Measurements from ENCODE around the gene DCAF15. TPM values are rescaled to one million over a fixed set of nuclear protein-coding genes. Genes with fewer than 3 reads are reported as not detected.
"Not testable (repeated sequence)": the region's sequence is repeated elsewhere in the genome, so short reads cannot be mapped to it uniquely, and the experiment has no call there.

The DCAF15 gene
- 79.0 TPM for polyA plus RNA-seq (2012; ENCODE audit: insufficient read depth, insufficient read length)

- peak; percentile 100 for DNase-seq (ENCODE audit: low read depth, low spot score)
- H3K4me3 ChIP-seq (ENCODE audit: low read length): peak within 1 kb of the TSS; percentile 85
Observed at GRCh38 chr19:13952154-13952930, at the start of gene DCAF15. Gene DCAF15, plus strand, starts transcription at chr19:13952509. Its CDS starts 4 bp downstream, at chr19:13952513.

GRCh38 chr19:13902993-13903555, 49.2 kb upstream of the DCAF15 start:
- no peak overlapping the region for H3K4me3 ChIP-seq (ENCODE audit: low read length)
- peak; percentile 61 for DNase-seq (ENCODE audit: low read depth, low spot score)

DNA sequence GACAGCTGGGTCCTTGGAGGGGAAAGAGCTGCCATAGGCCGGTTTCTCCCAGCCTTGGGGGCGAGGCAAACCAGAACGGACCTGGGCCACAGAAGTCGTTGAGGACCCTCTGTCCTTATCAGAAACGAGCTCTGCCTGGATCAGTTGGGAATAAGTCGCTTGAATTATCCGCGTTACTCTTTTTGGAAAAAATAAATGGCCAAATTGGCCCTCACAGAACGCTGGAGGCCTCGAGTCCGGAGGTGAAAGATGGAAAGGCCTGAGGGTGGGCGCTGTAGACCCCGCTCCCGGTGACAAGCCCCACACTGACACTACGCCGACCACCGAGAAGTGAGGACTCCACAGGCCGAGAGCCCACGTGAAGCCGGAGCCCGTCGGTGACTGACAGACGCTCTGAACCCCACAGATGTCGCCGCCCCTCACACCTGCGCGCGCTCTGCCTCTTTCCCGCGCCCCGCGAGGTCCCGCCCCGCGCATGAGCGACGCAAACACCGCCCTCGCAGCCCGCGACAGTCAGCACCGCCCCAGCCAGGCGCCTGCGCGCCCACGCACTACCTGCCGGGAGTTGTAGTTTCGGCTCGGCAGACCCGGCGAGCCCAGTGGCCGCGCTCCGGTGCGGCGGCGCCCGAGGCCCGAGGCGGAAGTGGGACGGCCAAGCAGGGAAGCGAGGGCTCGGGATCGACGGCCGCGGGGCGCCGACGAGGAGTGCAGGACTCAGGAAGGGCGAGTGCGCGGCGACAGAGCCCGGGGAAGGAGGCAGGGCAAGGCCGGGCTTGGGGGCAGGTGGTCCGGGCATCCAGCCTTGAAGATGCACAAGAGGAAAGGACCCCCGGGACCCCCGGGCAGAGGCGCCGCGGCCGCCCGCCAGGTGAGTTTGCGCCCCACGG, 46.4 kb upstream of the DCAF15 start, which contains the start of the genes BRME1 and CC2D1A:
BRME1 (minus strand) TSS at position 484 of the 887 bp plus-strand sequence. CDS start 1,225 bp downstream, outside the sequence.
CC2D1A (plus strand) TSS at position 568 of the 887 bp plus-strand sequence; CDS start at position 809, 241 bp downstream.
- peak; percentile 86 for DNase-seq (ENCODE audit: low read depth, low spot score)

DNA sequence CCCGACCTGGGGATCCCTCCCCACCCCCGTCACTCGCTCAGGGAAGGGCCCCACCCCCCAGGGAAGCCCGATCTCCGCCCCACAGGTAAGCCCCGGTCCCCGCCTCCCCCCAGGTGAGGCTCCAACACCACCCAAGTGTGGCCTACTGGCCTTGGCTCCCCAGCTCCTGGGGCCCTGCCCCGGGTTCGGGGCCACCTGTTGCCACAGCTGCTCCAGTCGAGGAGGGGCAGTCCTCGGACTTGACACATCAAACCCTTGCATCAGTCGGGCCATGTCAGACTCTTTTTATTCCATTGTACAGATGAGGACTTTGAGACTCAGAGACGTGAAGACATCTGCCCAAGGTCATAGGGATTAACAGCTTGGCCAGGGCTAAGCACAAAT, 45.8 kb upstream of the DCAF15 start:
- H3K4me3 ChIP-seq (ENCODE audit: low read length): peak overlapping the region; percentile 75
- DNase-seq (ENCODE audit: low read depth, low spot score): no peak

More for the DNA sequence above, 46.4 kb upstream of the DCAF15 start, which contains the start of the genes BRME1 and CC2D1A:
- H3K4me3 ChIP-seq (ENCODE audit: low read length): peak within 1 kb of the TSS; percentile 75

DNA sequence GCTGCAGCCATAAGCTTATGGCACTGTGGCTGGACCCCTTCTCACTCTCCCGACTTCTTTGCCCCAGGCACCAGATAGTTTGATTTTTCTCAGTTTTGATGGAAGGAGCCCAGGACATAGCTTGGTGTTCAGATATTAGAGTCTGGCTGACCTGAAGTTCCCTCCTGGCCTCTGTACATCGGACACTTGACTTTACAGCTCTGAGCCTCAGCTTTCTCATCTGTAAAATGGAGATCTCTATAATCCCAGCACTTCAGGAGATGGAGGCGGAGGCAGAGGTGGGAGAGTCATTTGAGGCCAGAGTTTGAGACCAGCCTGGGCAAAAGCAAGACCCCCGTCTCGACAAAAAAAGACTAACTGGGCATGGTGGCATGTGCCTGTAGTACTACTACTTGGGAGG, 45.4 kb upstream of the DCAF15 start:
- no peak for DNase-seq (ENCODE audit: low read depth, low spot score)
- H3K4me3 ChIP-seq (ENCODE audit: low read length): peak overlapping the region; percentile 75

DNA sequence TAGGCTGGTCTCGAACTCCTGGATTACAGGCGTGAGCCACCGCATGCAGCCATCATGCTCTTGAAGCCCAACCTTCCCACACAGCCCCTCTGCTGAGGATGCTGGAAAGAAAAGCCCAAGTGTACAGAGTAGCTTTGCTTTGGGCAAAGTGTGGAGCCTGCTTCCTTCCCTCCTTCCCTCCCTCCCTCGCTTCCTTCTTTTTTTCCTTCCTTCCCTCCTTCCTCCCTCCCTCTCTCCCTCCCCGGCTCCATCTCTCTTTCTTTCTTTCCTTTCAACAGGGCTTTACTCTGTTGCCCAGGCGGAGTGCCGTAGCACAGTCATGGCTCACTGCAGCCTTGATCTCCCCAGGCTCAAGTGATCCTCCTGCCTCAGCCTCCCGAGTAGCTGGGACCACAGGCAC, 43.6 kb upstream of the DCAF15 start:
- no peak for DNase-seq (ENCODE audit: low read depth, low spot score)
- H3K4me3 ChIP-seq (ENCODE audit: low read length): no peak overlapping the region

DNA sequence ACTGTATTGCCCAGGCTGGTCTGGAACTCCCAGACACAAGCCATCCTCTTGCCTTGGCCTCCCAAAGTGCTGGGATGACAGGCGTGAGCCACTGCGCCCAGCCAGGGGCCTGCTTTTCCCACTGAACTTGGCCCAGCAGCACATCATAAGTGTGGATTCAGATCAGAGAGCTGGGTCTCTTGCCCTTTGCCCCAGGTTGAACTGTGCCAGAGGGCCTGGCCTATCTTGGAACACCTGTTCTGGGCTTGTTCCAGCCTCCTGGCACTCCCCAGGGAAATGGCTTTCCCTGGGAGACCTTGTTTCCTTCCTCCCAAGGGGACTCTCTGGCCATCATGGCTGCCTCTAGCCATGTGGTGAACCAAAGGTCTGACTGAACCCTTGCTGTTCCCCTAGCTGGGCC, 42.9 kb upstream of the DCAF15 start:
- no peak for DNase-seq (ENCODE audit: low read depth, low spot score)
- H3K4me3 ChIP-seq (ENCODE audit: low read length): no peak overlapping the region

GRCh38 chr19:13913352-13913751, 39.0 kb upstream of the DCAF15 start:
- no peak for DNase-seq (ENCODE audit: low read depth, low spot score)
- no peak overlapping the region for H3K4me3 ChIP-seq (ENCODE audit: low read length)

DNA sequence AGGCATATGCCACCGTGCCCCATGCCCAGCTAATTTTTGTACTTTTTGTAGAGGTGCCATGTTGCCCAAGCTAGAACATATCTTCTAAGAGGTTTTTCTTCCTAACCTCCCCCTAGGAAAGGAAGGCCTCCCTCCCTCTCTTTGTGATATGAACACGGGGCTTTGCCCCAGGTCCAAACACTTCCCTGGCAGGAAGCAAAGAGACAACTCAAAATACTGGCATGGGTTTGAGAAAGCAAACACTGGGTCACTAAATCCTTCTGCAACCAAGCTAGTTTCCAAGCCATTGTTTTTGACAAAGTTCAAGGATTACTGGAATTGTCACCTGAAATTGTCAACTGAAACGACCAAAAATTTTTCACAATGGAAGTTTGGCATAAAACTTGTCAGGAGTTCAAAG, 37.5 kb upstream of the DCAF15 start:
- DNase-seq (ENCODE audit: low read depth, low spot score): no peak
- no peak overlapping the region for H3K4me3 ChIP-seq (ENCODE audit: low read length)

DNA sequence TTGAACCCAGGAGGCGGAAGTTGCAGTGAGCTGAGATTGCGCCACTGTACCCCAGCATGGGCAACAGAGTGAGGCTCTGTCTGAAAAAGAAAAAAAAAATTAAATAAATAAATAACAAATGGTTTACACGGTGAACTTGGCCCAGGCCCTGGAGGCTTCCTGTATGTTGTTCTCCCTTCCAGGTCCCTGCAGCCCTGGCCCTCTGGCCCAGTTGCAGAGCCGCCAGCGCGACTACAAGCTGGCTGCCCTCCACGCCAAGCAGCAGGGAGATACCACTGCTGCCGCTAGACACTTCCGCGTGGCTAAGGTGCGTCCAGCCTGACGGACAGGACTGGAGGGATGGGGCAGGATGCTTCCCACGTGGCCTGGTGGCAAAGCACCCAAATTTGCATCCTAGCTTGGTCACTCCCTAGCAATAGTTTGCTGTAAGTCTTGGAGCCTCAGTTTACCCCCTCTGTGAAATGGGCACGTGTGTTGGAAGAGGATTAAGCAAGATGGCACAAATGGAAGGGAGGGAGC, 34.4 kb upstream of the DCAF15 start:
- no peak for DNase-seq (ENCODE audit: low read depth, low spot score)
- H3K4me3 ChIP-seq (ENCODE audit: low read length): no peak overlapping the region

GRCh38 chr19:13918726-13919411, 33.4 kb upstream of the DCAF15 start:
- no peak overlapping the region for H3K4me3 ChIP-seq (ENCODE audit: low read length)
- DNase-seq (ENCODE audit: low read depth, low spot score): no peak

GRCh38 chr19:13920524-13920923, 31.8 kb upstream of the DCAF15 start:
- H3K4me3 ChIP-seq (ENCODE audit: low read length): no peak overlapping the region
- no peak for DNase-seq (ENCODE audit: low read depth, low spot score)

GRCh38 chr19:13920940-13921747, 31.2 kb upstream of the DCAF15 start:
- DNase-seq (ENCODE audit: low read depth, low spot score): peak; percentile 53
- no peak overlapping the region for H3K4me3 ChIP-seq (ENCODE audit: low read length)

DNA sequence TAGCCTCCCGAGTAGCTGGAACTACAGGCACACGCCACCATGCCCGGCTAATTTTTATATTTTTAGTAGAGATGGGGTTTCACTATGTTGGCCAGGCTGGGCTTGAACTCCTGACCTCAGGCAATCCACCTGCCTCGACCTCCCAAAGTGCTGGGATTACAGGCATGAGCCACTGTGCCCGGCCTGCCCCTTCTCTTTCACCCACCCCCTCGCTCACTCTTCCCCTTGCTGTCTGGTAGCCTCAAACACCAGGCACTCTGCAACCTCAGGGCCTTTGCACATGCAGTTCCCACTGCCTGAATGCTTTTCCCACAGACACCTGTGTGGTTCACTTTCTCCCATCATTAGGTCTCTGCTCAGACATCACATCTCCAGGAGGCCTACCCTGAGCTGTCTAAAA, 30.2 kb upstream of the DCAF15 start:
- H3K4me3 ChIP-seq (ENCODE audit: low read length); DNase-seq (ENCODE audit: low read depth, low spot score): not testable (repeated sequence)

GRCh38 chr19:13923194-13923987, 28.9 kb upstream of the DCAF15 start:
- DNase-seq (ENCODE audit: low read depth, low spot score): no peak
- no peak overlapping the region for H3K4me3 ChIP-seq (ENCODE audit: low read length)

DNA sequence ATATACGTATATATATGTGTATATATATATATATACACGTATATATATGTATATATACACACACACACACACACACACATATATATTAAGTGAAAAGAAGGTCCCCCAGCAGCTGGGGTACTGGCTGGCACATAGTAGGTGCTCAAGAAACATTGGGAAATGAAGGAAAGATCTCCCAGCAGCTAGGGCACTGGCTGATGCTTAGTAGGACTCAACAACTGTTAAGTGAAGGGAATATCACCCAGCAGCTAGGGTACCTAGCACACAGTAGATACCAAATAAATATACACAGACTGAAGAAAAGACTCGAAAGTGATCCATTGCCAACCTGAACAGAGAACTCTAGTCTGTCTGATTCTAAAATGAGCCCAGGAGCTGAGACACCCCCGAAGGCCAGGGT, 26.3 kb upstream of the DCAF15 start:
- no peak overlapping the region for H3K4me3 ChIP-seq (ENCODE audit: low read length)
- no peak for DNase-seq (ENCODE audit: low read depth, low spot score)

- no peak overlapping the region for H3K4me3 ChIP-seq (ENCODE audit: low read length)
- DNase-seq (ENCODE audit: low read depth, low spot score): no peak
Observed at GRCh38 chr19:13926715-13927114, 25.6 kb upstream of the DCAF15 start.

Data from Jurkat, Clone E6-1 (cell line).